BLaER1 treated with 17β-estradiol and CSF1 and Interleukin-3, amounts not matched to agents 10 nM and 100 nM (cell line): ENCODE data around the gene KIF5C.

ENCODE experiments used
- H3K27ac ChIP-seq, 11 experiments: shearing (Covaris generic); formaldehyde crosslinking; 2 replicates each; pipeline ENCODE4 v1.8.1; 2022
- H3K27me3 ChIP-seq, 11 experiments: shearing (Covaris generic); formaldehyde crosslinking; 2 replicates each; pipeline ENCODE4 v1.8.1; 2022
- H3K36me3 ChIP-seq, 11 experiments: shearing (Covaris generic); formaldehyde crosslinking; 2 replicates each; pipeline ENCODE4 v1.8.1; 2022
- H3K4me1 ChIP-seq, 10 experiments: shearing (Covaris generic); formaldehyde crosslinking; 2 replicates each; pipeline ENCODE4 v1.8.1; 2022
- H3K4me2 ChIP-seq, 11 experiments: shearing (Covaris generic); formaldehyde crosslinking; 2 replicates each; pipeline ENCODE4 v1.8.1; 2022
- H3K4me3 ChIP-seq, 10 experiments: shearing (Covaris generic); formaldehyde crosslinking; 2 replicates each; pipeline ENCODE4 v1.8.1; 2022
- H3K9ac ChIP-seq, 11 experiments: shearing (Covaris generic); formaldehyde crosslinking; 2 replicates each; pipeline ENCODE4 v1.8.1; 2022
- H3K9me3 ChIP-seq, 11 experiments: shearing (Covaris generic); formaldehyde crosslinking; replicated peaks in 1 of 11; 2 replicates each; pipeline ENCODE4 v1.8.1; 2022
- H4K20me1 ChIP-seq, 11 experiments: shearing (Covaris generic); formaldehyde crosslinking; 2 replicates each; pipeline ENCODE4 v1.8.1; 2022
- Cebpa-rat ChIP-seq, 11 experiments: shearing (Covaris generic); IDR thresholded peaks; 2 replicates each; pipeline ENCODE4 v1.8.1; 2022

Gene KIF5C

DNA sequence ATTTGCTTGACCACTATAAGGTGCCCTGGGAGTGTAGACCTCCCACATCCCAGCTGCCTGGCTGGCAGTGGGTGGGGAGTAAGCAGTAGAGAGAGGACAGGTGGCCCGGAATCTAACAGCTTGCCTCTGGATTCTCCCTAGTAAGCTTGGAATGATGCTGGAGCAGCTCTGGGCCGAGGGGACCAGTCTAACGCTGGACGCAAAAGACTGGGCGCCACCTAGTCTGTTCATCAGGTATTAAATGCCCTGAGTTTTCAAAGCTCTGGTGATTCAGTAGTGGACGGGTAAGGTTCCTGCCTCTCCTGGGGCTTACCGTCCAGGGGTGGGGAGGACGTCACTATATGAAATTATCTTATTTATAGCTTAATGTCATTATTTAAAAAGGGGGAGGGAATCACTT is 162.8 kb downstream of the KIF5C start:
- peaks cover 0 to 8% (median 2%) of the 10 kb centered on the region in 10 experiments; a peak in 6 of 20 replicates for H3K4me1 ChIP-seq
- no peaks in the 10 kb centered on the region for H3K36me3 ChIP-seq
- no peak overlapping the region for H3K4me2 ChIP-seq
- no peak for TF ChIP-seq Cebpa-rat (IDR thresholded peaks at IDR 0.05)
- H3K4me3 ChIP-seq: no peak overlapping the region
- no peaks in the 10 kb centered on the region for H4K20me1 ChIP-seq
- H3K9ac ChIP-seq: no peak overlapping the region
- H3K27me3 ChIP-seq: no peaks in the 10 kb centered on the region
- peaks cover 0 to 12% (median 9%) of the 10 kb centered on the region in 11 experiments; a peak in 15 of 22 replicates for H3K9me3 ChIP-seq
- no peak overlapping the region for H3K27ac ChIP-seq

DNA sequence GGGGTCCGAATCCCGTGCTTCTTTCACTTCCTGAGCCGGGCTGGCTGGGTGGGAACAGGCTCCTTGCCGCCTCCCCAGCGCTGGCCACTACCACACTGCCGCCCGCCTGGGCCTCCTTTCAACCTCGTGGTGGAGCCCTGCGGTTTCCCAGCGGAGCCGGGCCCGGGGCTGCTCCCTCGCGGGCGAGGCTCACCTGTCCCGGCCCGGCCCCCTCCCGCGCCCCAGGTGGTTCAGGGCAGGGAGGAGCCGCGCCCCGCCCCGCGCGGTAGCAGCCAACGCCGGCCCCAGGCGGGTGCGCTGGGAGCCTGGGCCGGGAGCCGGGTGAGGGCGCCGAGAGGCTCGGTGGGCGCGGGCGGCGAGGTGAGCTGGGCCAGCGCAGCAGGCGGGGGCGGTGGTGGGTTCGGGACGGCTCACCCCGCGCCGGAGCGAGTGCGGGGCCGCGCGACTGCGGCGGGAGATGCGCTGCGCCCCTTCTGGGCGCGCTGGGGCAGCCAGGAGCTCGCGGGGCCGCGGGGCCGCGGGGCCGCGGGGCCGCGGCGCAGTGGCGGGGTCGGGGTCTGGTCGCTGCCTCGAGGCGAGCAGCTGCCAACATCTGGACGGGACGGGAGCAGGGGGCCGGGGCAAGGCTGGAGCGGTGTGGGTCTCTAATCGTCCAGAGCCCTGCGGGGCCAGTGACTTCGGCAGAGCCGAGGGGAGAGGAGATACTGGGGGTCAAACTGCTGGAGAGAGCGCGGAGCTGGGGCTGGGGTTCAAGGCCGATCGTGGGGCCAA is 163.6 kb downstream of the KIF5C start, which contains the start of gene LYPD6B:
TSS of gene LYPD6B (plus strand) at position 258 of the 771 bp plus-strand sequence. CDS start 92,250 bp downstream, outside the sequence.
- H4K20me1 ChIP-seq: no peaks in the 10 kb centered on the region
- H3K27ac ChIP-seq: no peak within 1 kb of the TSS
- H3K4me3 ChIP-seq: no peak within 1 kb of the TSS
- no peak within 1 kb of the TSS for H3K4me2 ChIP-seq
- TF ChIP-seq Cebpa-rat (IDR thresholded peaks at IDR 0.05): no peak
- H3K9ac ChIP-seq: no peak within 1 kb of the TSS
- no peaks in the 10 kb centered on the region for H3K36me3 ChIP-seq
- H3K9me3 ChIP-seq: peaks cover 0 to 12% (median 9%) of the 10 kb centered on the region in 11 experiments; a peak in 15 of 22 replicates
- H3K4me1 ChIP-seq: peaks cover 0 to 8% (median 2%) of the 10 kb centered on the region in 10 experiments; a peak in 6 of 20 replicates
- H3K27me3 ChIP-seq: no peaks in the 10 kb centered on the region

DNA sequence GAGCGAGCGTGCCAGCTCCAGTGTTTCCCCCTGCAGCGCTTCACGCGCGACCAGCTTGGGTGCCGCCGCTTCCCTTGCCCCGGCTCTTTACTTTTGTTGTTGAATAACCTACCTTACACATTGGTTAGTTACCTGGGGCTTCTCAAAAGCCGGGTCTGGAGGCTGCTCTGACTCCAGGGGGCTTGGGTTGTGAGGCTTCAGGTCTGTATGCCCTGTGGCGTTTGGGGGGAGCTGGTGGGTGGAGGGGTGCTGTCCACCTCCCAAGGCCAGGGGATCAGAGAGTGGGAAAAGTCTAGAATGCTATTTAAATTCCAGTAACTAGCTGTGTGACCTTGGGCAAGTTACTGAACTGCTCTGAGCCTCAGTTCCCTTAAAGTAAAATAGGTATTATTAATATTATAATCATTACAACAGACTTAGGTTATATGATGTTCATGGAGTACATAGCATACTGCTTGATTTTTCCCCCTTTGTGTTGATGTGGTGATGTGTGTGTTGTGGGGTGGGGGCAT is 164.2 kb downstream of the KIF5C start:
- TF ChIP-seq Cebpa-rat (IDR thresholded peaks at IDR 0.05): no peak
- no peak overlapping the region for H3K4me2 ChIP-seq
- no peaks in the 10 kb centered on the region for H3K27me3 ChIP-seq
- H4K20me1 ChIP-seq: no peaks in the 10 kb centered on the region
- no peak overlapping the region for H3K4me3 ChIP-seq
- H3K36me3 ChIP-seq: no peaks in the 10 kb centered on the region
- no peak overlapping the region for H3K27ac ChIP-seq
- peaks cover 0 to 12% (median 9%) of the 10 kb centered on the region in 11 experiments; a peak in 15 of 22 replicates for H3K9me3 ChIP-seq
- H3K4me1 ChIP-seq: peaks cover 0 to 8% (median 2%) of the 10 kb centered on the region in 10 experiments; a peak in 6 of 20 replicates
- H3K9ac ChIP-seq: no peak overlapping the region

DNA sequence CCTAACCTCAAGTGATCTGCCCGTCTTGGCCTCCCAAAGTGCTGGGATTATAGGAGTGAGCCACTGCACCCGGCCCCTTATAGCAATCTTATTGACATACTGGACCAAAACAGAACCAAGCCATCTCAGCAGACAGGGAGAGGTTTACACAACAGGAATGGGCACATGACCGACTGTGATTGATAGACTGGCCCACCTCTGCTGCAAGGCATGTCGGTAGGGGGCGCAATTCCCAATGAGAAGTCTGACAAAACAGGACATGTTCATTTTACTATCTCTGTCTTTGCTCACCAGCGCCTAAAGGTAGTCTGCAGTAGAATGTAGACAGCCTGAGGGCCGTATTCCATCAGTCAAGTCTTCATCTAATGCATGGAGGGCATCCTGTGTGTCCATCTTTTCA is 165.4 kb downstream of the KIF5C start:
- Histone ChIP-seq H3K4me2 (no peak overlapping the region), H3K36me3 (no peaks in the 10 kb centered on the region), H3K4me3 (no peak overlapping the region), H4K20me1 (no peaks in the 10 kb centered on the region), H3K27ac (no peak overlapping the region), H3K4me1 (peaks cover 0 to 8% (median 2%) of the 10 kb centered on the region in 10 experiments; a peak in 6 of 20 replicates), H3K9me3 (peaks cover 0 to 13% (median 9%) of the 10 kb centered on the region in 11 experiments; a peak in 16 of 22 replicates), H3K27me3 (no peaks in the 10 kb centered on the region), H3K9ac (no peak overlapping the region)
- no peak for TF ChIP-seq Cebpa-rat (IDR thresholded peaks at IDR 0.05)

DNA sequence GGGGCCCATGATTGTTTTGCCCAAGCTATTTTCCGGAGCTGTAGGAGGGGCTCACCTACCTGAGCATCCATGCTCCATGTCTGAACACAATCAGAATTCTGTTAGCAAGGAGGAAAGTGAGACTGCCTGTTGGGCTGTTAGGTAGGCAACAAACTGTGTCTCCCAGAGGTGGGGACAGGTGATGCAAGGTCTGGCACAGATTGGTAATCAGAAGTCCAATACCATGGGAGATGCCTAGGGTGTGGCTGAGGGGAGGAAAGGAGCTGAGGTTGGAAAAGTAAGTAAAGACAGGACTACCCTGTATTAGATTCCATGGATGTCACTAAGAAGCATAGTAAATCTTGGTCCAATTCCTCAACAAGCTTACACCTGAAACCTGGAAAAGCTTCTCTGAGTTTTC is 166.5 kb downstream of the KIF5C start:
- Histone ChIP-seq H3K9ac (no peak overlapping the region), H4K20me1 (no peaks in the 10 kb centered on the region), H3K27me3 (no peaks in the 10 kb centered on the region), H3K9me3 (peaks cover 8 to 22% (median 10%) of the 10 kb centered on the region in 11 experiments; a peak in 20 of 22 replicates), H3K27ac (no peak overlapping the region), H3K4me3 (no peak overlapping the region), H3K4me2 (no peak overlapping the region), H3K36me3 (no peaks in the 10 kb centered on the region), H3K4me1 (peaks cover 0 to 5% (median 2%) of the 10 kb centered on the region in 10 experiments; a peak in 6 of 20 replicates)
- no peak for TF ChIP-seq Cebpa-rat (IDR thresholded peaks at IDR 0.05)

DNA sequence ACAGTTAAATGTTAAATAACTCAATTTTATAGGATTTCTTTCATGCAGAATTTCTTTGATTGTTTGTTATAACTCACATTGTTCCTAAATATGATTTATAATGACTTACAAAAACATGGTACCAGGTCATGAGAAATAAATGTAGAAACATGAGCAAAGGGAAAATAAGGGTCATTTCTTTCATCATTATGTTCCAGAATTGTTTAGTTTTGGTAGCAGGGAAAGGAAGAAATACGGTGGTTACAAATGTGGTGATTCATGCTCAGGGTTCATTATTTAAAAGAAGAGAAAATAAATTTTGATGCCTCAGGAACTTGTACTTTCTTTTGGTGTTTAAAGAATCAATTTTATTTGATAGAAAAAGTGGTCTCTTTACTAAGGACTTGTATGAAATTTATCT is 167.9 kb downstream of the KIF5C start:
- H3K36me3 ChIP-seq: no peaks in the 10 kb centered on the region
- TF ChIP-seq Cebpa-rat (IDR thresholded peaks at IDR 0.05): no peak
- H4K20me1 ChIP-seq: no peaks in the 10 kb centered on the region
- no peak overlapping the region for H3K9ac ChIP-seq
- no peaks in the 10 kb centered on the region for H3K27me3 ChIP-seq
- H3K4me3 ChIP-seq: no peak overlapping the region
- H3K4me2 ChIP-seq: no peak overlapping the region
- H3K27ac ChIP-seq: no peak overlapping the region
- peaks cover 18 to 35% (median 23%) of the 10 kb centered on the region in 11 experiments for H3K9me3 ChIP-seq
- no peaks in the 10 kb centered on the region for H3K4me1 ChIP-seq

DNA sequence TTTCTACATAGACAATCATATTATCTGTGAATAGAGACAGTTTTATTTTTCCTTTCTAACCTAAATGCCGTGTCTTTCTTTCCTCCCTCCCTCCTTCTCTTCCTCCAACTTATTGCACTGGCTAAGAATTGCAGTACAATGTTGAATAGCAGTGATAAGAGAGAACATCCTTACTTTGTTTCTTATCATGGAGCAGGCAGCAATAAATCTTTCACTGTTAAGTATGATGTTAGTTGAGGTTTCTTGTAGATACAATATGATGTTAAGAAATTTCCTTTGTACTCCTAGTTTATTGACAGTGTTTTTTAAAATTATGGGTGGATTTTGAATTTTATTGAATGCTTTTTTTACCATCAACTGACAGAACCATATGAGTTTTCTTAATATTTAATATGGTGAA is 169.5 kb downstream of the KIF5C start:
- H3K4me1 ChIP-seq: no peaks in the 10 kb centered on the region
- no peak overlapping the region for H3K4me2 ChIP-seq
- no peaks in the 10 kb centered on the region for H3K27me3 ChIP-seq
- no peaks in the 10 kb centered on the region for H3K36me3 ChIP-seq
- TF ChIP-seq Cebpa-rat (IDR thresholded peaks at IDR 0.05): no peak
- no peaks in the 10 kb centered on the region for H4K20me1 ChIP-seq
- no peak overlapping the region for H3K27ac ChIP-seq
- no peak overlapping the region for H3K9ac ChIP-seq
- no peak overlapping the region for H3K4me3 ChIP-seq
- peaks cover 14 to 33% (median 27%) of the 10 kb centered on the region in 11 experiments; a peak in 20 of 22 replicates for H3K9me3 ChIP-seq

DNA sequence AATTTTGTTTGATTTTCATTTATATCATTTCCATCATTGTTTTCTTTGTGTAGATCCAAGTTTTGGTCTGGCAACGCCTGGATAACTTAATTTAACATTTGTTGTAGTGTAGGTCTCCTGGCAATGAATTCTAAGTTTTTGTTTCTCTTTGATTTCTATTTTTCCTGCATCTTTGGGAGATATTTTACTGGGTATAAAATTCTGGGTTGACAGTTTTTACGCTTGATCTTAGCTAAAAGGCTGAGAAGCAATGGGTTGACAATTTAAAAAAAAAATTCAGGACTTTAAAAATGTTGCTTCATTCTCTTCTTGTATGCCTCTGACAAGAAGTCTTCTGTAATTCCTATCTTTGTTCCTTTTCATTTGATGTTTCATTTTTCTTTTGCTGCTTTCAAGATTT is 172.1 kb downstream of the KIF5C start:
- Histone ChIP-seq H3K27me3 (no peaks in the 10 kb centered on the region), H3K27ac (no peak overlapping the region), H3K9ac (no peak overlapping the region), H3K36me3 (no peaks in the 10 kb centered on the region), H3K9me3 (peaks cover 14 to 33% (median 27%) of the 10 kb centered on the region in 11 experiments; a peak in 20 of 22 replicates), H4K20me1 (no peaks in the 10 kb centered on the region), H3K4me1 (no peaks in the 10 kb centered on the region), H3K4me2 (no peak overlapping the region), H3K4me3 (no peak overlapping the region)
- TF ChIP-seq Cebpa-rat (IDR thresholded peaks at IDR 0.05): no peak

DNA sequence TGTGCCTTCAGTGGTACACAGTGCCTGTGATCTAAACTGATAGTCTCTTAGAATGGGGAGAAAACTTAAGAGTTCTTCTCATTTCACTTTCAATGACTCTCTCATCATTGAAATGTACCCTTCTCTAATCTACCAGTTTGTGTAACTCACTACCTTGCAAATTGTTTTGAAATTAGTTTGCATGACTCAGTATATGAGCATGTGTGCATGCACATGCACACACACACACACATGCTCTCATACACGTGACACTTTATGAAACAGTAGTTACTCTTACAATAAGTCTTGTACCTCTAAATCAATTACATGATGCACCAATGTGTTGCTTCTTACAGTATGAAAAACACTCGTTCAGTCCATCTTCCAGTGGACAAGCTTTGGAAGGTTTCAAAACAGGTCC is 174.1 kb downstream of the KIF5C start:
- H3K9me3 ChIP-seq: peaks cover 14 to 33% (median 27%) of the 10 kb centered on the region in 11 experiments; a peak in 20 of 22 replicates
- H3K4me1 ChIP-seq: no peaks in the 10 kb centered on the region
- H3K9ac ChIP-seq: no peak overlapping the region

More for the DNA sequence above, 174.1 kb downstream of the KIF5C start:
- no peaks in the 10 kb centered on the region for H3K36me3 ChIP-seq
- no peak overlapping the region for H3K27ac ChIP-seq
- H3K4me2 ChIP-seq: no peak overlapping the region
- no peak overlapping the region for H3K4me3 ChIP-seq
- no peaks in the 10 kb centered on the region for H4K20me1 ChIP-seq
- no peaks in the 10 kb centered on the region for H3K27me3 ChIP-seq
- no peak for TF ChIP-seq Cebpa-rat (IDR thresholded peaks at IDR 0.05)
